ENCODE results near the gene SBF1. TPM values are rescaled to one million over a fixed set of nuclear protein-coding genes. Genes with fewer than 3 reads are reported as not detected.

The SBF1 gene
- total and polyA plus RNA-seq, 2 of the 13 experiments (the other 11 are each of a cell fraction or from before 2014, with no cell fraction given), result 31.7 to 40.9 TPM

- TF ChIP-seq SNAPC4 (CRISPR knock-in tag; IDR thresholded peaks at IDR 0.05) (no peak), MIXL1 (CRISPR knock-in tag; IDR thresholded peaks at IDR 0.05) (peak; percentile 96), BRCA1 (CRISPR knock-in tag; IDR thresholded peaks at IDR 0.05) (no peak), NFYC (CRISPR knock-in tag; IDR thresholded peaks at IDR 0.05) (peak; percentile 40; the same call in 1 of the 2 replicates), EEA1 (CRISPR knock-in tag; IDR thresholded peaks at IDR 0.05; ENCODE audit: borderline replicate concordance) (no peak), THAP11 (CRISPR knock-in tag; IDR thresholded peaks at IDR 0.05) (peak; percentile 78), GTF2F1 (IDR thresholded peaks at IDR 0.05; ENCODE audit: low read length) (no peak), ZNF784 (CRISPR knock-in tag; IDR thresholded peaks at IDR 0.05; ENCODE audit: borderline replicate concordance) (no peak), CSRNP1 (CRISPR knock-in tag; IDR thresholded peaks at IDR 0.05) (no peak), ZNF230 (CRISPR knock-in tag; IDR thresholded peaks at IDR 0.05) (no peak), ZNF614 (CRISPR knock-in tag; IDR thresholded peaks at IDR 0.05; ENCODE audit: borderline replicate concordance) (peak; percentile 89), ZNF18 (CRISPR knock-in tag; IDR thresholded peaks at IDR 0.05; ENCODE audit: insufficient replicate concordance) (peak; percentile 83), ZNF839 (CRISPR knock-in tag; IDR thresholded peaks at IDR 0.05; ENCODE audit: borderline replicate concordance) (no peak), SMAD1 (CRISPR knock-in tag; IDR thresholded peaks at IDR 0.05; ENCODE audit: borderline replicate concordance, low read depth) (no peak), IRF1 (CRISPR knock-in tag; IDR thresholded peaks at IDR 0.05; ENCODE audit: low read depth) (no peak), PITX1 (CRISPR knock-in tag; IDR thresholded peaks at IDR 0.05) (peak; percentile 92), ZNF761 (CRISPR knock-in tag; conservative IDR thresholded peaks at IDR 0.05) (peak; percentile 89; the same call in 1 of the 2 replicates), ZNF414 (CRISPR knock-in tag; IDR thresholded peaks at IDR 0.05) (peak; percentile 61; the same call in 1 of the 2 replicates), ZNF225 (CRISPR knock-in tag; IDR thresholded peaks at IDR 0.05) (no peak)
Observed at GRCh38 chr22:50396751-50397370, 78.0 kb downstream of the SBF1 start (continued).

Data from HepG2 (cell line).